Erythroblast (primary cell): Measurements from ENCODE around the gene KCNG2.

Source experiments
- GATA1 ChIP-seq: IDR thresholded peaks from 2 replicates; pipeline ENCODE4 v1.6.1; 2011; ENCODE audit warnings: low read depth, mild to moderate bottlenecking, control low read depth, low read length, moderate library complexity
- POLR2A ChIP-seq: IDR thresholded peaks from 2 replicates; pipeline ENCODE4 v1.6.1; 2011; ENCODE audit warnings: mild to moderate bottlenecking, low read length

DNA sequence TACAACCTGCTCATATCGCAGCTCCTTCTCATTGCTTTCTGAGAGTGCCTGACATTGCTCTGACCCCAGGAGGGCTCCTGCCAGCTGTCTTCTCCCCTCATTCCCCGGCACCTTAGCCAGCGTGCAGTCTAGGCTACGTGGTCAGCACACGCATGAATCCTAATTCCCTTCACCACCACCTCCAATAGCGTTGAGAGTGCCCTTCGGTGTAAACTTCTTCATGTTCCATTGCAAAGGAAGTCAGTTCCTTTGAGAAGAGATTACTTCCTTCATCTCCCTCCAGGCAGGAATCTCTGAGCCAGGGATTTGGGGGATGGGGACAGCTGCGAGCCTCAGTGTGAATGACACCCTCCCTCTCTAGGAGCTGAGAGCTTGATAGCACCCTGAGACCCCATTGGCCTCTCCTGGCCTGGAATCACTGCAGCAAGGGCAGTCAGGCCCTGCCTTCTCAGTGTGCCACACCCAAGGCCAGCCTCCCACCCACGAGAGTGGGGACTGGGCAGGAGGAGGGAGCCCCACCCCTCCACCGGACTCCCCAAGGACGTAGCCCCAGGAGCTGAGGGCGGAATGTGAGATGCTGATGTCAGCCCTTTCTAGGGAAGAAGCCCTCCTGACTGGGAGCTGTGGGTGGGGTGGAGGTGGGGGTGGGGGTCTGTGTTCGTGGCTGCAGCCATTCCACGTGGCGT is 100.3 kb downstream of the KCNG2 start:
- no peak for TF ChIP-seq POLR2A
- TF ChIP-seq GATA1: no peak
